Activated T-helper 17 cell treated with anti-CD3 and anti-CD28 coated beads, Interleukin-2, amount 50 U/mL, for 72 hours (primary cell): ENCODE results near the gene NUDT11. TPM values are rescaled to one million over a fixed set of nuclear protein-coding genes. Genes with fewer than 3 reads are reported as not detected.
"Not testable (repeated sequence)": the region's sequence is repeated elsewhere in the genome, so short reads cannot be mapped to it uniquely, and the experiment has no call there.

Experiments used
- ATAC-seq: fragments of 150-1000 bp; cut with Tn5 transposase; replicated peaks from 2 replicates; pipeline ENCODE4 v1.10.0; 2021; ENCODE audit warnings: mild to moderate bottlenecking, moderate library complexity
- H3K27ac Mint-ChIP-seq: one replicate; pipeline ENCODE4 v1.8.0; 2022; ENCODE audit warnings: mixed read lengths
- H3K27me3 Mint-ChIP-seq: one replicate; pipeline ENCODE4 v1.8.0; 2022; ENCODE audit warnings: mixed read lengths
- H3K36me3 Mint-ChIP-seq: one replicate; pipeline ENCODE4 v1.8.0; 2022; ENCODE audit warnings: low read depth, mild to moderate bottlenecking, mixed read lengths
- H3K4me1 Mint-ChIP-seq: one replicate; pipeline ENCODE4 v1.8.0; 2022; ENCODE audit warnings: mixed read lengths
- H3K4me3 Mint-ChIP-seq: one replicate; pipeline ENCODE4 v1.8.0; 2022; ENCODE audit warnings: mild to moderate bottlenecking, mixed read lengths
- H3K9me3 Mint-ChIP-seq: one replicate; pipeline ENCODE4 v1.8.0; 2022; ENCODE audit warnings: mixed read lengths
- total RNA-seq, 2 donors: library from RNA; stranded (reverse); gene quantifications; one replicate each; pipeline ENCODE4 v1.2.3, GENCODE V29; 2022

Gene NUDT11
- total RNA-seq = 1 to 10 TPM; 1.5 to 2.2 TPM

DNA sequence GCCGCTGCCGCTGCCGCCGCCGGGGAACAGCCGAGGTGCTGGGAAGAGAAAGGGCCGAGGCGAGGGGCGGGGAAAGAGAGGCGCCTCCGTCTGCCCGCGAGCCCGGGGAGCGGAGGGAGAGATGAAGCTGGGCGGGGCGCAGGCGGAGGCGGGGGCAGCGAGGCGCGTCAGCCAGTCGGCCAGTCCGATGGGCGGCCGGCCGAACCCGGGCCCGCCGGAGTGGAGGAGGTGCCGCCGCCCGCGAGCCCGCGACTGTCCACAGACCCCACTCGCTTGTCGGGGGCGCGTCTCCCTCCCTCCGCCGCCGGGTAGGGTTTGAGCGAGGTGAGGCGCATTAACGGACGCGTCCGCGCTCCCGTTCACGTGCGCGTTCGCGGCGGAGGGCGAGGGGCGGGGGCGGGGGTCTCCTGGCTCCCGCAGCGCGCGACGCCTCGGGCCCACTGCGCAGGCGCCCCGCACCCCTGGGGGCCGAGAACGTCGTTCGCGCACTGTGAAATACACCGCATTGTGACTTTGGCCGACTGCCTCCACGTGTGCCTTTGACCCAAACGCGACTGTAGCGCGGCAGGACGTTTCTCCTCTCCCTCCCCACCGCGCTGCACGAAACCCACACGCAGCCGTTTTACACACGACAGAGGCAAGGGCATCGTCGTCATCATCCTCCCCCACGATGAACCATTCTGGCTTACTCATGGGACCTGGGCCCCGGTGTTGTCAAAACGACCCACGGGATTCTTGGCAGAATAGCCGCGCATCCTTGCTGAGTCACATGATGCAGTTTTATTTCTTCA is at the start of gene NUDT11:
NUDT11 (minus strand) TSS at position 92 of the 791 bp plus-strand sequence. CDS start 148 bp downstream, outside the sequence.
- H3K4me3 Mint-ChIP-seq = peak within 1 kb of the TSS; percentile 83

DNA sequence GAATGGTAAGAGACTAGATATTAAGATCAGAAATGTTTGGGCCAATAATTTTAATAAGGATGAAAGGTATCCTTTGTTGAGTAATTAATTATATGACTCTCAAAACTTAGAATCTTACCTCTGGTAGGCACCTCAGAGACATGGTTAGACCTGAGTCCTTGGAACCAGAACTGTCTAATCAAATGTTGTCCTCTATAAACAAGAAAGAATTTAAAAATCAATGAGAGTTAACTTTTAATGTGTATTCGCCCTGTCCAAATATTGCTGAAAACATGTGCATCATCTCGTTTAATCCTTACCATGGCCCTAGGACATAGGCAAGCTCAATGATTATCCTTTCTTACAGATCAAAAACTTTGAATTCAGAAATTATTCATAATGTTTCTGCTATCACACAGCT is 24.0 kb upstream of the NUDT11 start:
- Mint-ChIP-seq H3K27ac (no peak overlapping the region), H3K4me3 (no peak overlapping the region), H3K27me3 (peaks cover 5% of the 10 kb centered on the region), H3K9me3 (no peaks in the 10 kb centered on the region), H3K36me3 (no peaks in the 10 kb centered on the region), H3K4me1 (no peaks in the 10 kb centered on the region)
- ATAC-seq = no peak

More for the DNA sequence above, at the start of gene NUDT11:
- peaks cover 5% of the 10 kb centered on the region for H3K27me3 Mint-ChIP-seq
- H3K9me3 Mint-ChIP-seq = no peaks in the 10 kb centered on the region
- H3K4me1 Mint-ChIP-seq = peaks cover 4% of the 10 kb centered on the region
- peak within 1 kb of the TSS; percentile 79 for H3K27ac Mint-ChIP-seq
- no peaks in the 10 kb centered on the region for H3K36me3 Mint-ChIP-seq
- peak; percentile 88 for ATAC-seq

DNA sequence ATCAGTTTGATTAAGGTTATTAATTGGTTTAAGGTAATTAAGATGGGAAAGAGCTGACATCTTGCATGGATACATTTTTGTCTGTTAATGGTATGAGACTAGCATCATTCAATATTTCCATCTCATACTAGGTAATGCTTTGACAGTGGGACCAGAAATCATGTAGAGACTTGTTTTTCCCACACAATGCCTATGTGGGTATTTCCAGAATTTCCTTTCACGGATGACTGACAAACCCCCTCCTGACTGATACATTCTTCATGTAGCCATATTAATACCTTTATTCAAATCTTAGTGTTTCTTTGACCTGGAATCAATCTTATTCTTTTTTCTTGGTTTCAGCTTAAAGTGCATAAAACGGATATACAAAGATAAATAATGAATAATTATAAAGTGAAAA is 22.7 kb upstream of the NUDT11 start:
- not testable (repeated sequence) for H3K36me3 Mint-ChIP-seq, H3K9me3 Mint-ChIP-seq, H3K4me1 Mint-ChIP-seq, H3K27me3 Mint-ChIP-seq, ATAC-seq, H3K27ac Mint-ChIP-seq, H3K4me3 Mint-ChIP-seq

DNA sequence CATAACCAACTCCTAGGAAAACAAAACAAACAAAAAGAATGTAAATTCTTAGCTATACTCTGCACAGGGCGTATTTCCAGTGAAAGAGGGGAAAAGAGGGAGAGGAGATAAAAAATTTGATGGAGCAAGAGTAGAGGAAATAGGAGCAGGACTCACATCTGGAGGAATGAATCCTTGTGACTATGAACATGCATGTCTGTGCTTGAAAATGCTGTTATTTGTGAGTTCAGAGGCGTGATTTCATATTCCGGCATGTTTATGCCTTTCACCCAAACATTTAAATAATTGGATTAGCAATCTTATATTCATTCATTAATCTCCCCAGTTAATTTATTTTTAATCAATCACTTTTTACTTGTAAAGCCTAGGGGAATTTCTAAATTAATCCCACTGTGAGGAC is 11.2 kb upstream of the NUDT11 start:
- Mint-ChIP-seq H3K9me3 (no peaks in the 10 kb centered on the region), H3K4me1 (no peaks in the 10 kb centered on the region), H3K4me3 (no peak overlapping the region), H3K36me3 (no peaks in the 10 kb centered on the region), H3K27me3 (no peaks in the 10 kb centered on the region), H3K27ac (no peak overlapping the region)
- no peak for ATAC-seq

DNA sequence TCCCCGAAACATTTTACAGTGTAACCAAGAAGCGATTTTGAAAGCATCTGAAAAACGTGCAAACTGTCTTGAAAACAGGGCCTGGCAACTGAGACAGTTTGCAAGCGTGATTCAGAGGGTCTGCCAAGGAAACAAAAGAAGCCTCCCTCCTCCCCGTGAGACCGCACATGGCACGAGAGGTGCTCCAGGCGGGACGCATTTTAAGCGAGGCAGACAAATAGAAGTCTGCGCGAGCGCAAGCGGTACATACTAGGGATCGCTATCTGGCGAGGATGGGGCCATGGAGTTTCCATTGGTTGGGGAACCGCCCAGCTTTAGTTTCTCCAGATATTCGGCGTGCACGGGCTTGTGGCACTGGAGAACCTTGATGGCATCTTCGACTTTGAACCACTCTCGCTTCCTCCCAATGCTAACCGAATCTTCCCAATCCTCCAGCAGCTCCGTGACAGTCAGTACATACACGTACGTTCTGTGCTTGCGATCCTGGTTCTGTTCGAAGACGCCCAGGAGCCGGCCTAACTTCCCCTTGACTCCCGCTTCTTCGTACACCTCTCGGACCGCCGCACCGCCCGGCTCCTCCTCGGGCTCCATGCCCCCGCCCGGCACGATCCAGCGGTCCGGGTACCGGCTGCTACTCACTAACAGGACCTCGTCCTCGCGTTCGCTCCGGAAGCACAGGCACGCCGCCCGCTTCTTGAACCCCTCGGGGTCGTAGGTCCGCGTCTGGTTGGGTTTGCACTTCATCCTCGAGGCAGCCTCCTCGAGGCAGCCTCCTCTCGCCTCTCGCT is 497 bp downstream of the NUDT11 start:
- not testable (repeated sequence) for H3K36me3 Mint-ChIP-seq, H3K4me1 Mint-ChIP-seq, H3K9me3 Mint-ChIP-seq, H3K27ac Mint-ChIP-seq, H3K27me3 Mint-ChIP-seq
- peak overlapping the region; percentile 83 for H3K4me3 Mint-ChIP-seq
- ATAC-seq = peak; percentile 43

DNA sequence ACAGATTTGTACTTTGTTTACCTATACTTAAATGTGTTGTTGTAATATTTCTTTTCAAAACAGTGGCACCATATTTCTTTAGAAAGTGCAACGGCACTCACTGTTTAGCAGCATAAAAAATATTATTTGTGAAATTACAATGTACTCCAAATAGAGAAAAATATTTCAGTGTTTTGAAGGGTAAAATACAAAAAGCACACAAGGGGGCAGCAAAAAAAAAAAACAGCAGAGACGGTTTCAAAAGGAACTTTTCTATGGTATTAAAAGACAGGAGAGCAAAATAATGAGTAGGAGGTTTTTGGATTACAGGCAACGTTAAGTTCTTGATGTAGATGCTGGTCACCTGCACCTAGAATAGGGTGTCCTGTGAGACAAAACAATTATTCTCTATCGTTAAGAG is 2.0 kb downstream of the NUDT11 start:
- Mint-ChIP-seq H3K9me3 (no peaks in the 10 kb centered on the region), H3K36me3 (no peaks in the 10 kb centered on the region), H3K27me3 (peaks cover 5% of the 10 kb centered on the region), H3K4me3 (peak overlapping the region; percentile 83), H3K27ac (no peak overlapping the region), H3K4me1 (peaks cover 4% of the 10 kb centered on the region)
- ATAC-seq = no peak

DNA sequence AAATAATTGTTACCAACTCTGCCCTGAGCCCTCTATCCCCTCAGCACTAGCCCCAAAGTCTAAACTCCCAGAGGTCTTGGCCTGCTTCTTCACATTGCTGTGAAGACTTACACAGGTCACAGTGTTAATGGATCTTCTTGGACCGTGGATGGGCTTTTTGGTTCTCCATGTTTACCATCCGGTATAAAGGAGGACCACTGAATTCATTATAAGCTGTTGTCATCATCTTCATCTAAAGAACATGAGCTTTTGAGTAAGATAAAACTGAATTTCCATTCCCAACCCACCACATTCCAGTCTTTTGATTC is 8.5 kb downstream of the NUDT11 start:
- H3K27ac Mint-ChIP-seq = no peak overlapping the region
- H3K4me3 Mint-ChIP-seq = no peak overlapping the region
- no peaks in the 10 kb centered on the region for H3K27me3 Mint-ChIP-seq
- ATAC-seq = no peak
- no peaks in the 10 kb centered on the region for H3K36me3 Mint-ChIP-seq
- no peaks in the 10 kb centered on the region for H3K4me1 Mint-ChIP-seq
- H3K9me3 Mint-ChIP-seq = no peaks in the 10 kb centered on the region

DNA sequence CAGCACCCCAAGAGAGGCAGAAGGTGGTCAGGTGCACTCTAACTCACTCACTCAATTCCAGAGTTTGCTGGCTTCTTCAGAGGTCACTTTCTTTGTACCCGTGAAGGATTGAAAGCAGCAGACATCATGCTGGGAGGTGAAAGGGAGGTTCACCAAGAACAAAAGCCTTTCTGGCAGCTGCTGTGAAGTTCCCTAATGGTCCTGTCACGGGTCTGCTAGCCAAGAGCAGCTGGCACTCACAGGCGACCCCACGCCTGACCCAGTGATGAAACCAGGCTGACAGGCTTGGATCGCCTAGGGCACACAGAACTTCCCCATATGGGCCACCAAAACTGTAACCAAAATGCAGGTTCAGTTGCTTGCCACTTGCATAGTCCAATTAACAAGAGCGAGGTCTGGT is 11.8 kb downstream of the NUDT11 start:
- H3K4me3 Mint-ChIP-seq = no peak overlapping the region
- no peaks in the 10 kb centered on the region for H3K36me3 Mint-ChIP-seq
- no peak for ATAC-seq
- H3K4me1 Mint-ChIP-seq = no peaks in the 10 kb centered on the region
- no peaks in the 10 kb centered on the region for H3K9me3 Mint-ChIP-seq
- no peak overlapping the region for H3K27ac Mint-ChIP-seq
- no peaks in the 10 kb centered on the region for H3K27me3 Mint-ChIP-seq

DNA sequence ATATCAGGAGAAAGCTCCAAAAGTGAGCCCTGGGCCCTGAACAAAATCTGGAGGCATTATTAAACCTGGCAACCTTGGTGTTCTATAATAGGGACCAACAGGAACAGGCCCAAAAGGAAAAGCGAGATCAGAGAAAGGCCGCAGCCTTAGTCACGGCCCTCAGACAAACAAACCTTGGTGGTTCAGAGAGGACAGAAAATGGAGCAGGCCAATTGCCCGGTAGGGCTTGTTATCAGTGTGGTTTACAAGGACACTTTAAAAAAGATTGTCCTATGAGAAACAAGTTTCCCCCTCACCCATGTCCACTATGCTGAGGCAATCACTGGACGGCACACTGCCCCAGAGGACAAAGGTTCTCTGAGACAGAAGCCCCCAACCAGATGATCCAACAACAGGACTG is 14.0 kb downstream of the NUDT11 start:
- H3K4me1 Mint-ChIP-seq, H3K36me3 Mint-ChIP-seq, H3K27ac Mint-ChIP-seq, H3K27me3 Mint-ChIP-seq, ATAC-seq, H3K9me3 Mint-ChIP-seq, H3K4me3 Mint-ChIP-seq: not testable (repeated sequence)

DNA sequence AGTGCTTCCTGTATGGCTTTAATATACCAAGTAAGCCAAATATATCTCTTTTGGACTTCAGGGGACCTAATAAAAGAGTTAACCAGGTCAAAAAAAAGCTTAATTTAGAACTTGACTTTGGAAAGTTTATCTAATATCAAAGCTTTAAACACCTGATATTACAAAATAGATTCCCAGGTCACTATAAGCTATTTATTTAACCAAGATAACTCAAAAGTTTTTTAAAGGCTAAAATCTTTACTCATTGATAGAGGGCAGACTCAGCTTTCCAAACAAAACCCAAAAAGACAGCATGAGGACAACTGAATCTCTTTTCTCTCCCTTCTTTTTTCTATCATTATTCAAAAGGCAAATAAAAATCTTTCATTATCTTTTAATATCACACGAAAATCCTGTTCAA is 19.5 kb downstream of the NUDT11 start:
- Mint-ChIP-seq H3K27me3 (no peaks in the 10 kb centered on the region), H3K36me3 (no peaks in the 10 kb centered on the region), H3K4me1 (no peaks in the 10 kb centered on the region), H3K4me3 (no peak overlapping the region), H3K27ac (no peak overlapping the region), H3K9me3 (no peaks in the 10 kb centered on the region)
- no peak for ATAC-seq

DNA sequence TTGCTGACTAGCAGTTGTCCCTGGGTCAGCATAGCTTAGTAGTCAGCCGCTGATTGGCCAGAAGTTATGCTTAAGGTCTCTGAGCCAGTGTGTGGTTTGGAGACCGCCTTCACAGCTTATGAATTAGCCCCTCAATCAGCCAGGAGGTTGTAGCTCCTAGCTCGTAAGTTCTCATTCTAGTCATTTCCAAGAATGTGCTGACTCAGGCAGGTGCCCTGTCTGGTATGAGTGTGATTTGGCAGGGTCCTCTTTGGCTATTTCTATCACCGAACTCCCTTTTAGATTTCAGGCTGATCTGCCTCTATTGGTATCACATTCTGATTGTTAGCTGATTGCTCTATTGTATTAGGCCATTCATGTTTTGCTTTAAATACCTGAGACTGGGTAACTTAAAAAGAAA is 33.1 kb downstream of the NUDT11 start:
- no peaks in the 10 kb centered on the region for H3K36me3 Mint-ChIP-seq
- no peak for ATAC-seq

DNA sequence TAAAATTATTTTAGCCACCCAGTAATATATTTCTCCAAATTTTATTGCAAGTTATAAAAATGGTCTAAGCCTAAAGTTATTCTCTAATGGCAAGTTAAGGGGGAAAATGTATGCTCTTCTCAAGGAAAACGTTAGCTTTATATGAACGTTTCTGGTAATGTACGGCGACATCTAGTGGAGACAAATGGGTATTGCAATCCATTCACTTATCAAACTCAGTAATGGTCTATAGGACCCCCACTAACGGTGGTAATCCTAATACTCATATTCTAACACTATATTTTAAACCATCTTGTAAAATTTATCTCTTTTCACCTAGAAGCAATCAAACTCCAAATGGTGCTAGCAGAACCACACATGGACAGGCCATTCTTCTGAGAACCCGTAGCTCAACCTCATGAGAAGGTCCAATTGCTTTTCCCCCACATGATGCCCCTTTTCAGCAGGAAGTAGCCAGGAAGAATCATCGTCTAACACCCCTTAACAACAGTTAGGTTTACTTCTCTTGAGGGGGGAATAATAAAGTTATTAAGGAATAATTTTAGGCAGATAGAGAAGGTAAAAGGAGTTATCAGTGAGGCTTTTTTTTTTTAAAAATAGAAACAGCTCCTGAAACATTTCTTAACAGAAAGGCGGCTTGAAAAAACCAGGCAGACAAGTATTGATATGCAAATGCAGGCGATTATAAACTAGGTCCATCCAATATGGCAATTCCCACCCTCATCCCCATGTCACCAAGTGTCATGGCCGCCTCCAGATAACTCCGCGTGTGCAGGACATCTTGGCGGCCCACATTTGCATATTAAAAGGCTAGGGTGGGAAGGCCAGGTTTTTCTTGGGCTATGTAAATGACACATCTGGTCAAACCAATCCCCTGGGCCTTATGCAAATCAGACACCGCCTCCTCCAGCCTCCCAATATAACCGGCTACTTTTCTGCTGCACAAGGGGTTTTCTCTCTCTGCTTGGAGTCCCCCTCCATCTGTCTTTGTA is 35.0 kb downstream of the NUDT11 start:
- ATAC-seq = no peak
- Mint-ChIP-seq H3K36me3 (no peaks in the 10 kb centered on the region), H3K27me3 (no peaks in the 10 kb centered on the region), H3K9me3 (no peaks in the 10 kb centered on the region), H3K4me1 (no peaks in the 10 kb centered on the region), H3K27ac (no peak overlapping the region), H3K4me3 (no peak overlapping the region)

More for the DNA sequence above, 33.1 kb downstream of the NUDT11 start:
- no peaks in the 10 kb centered on the region for H3K27me3 Mint-ChIP-seq
- H3K9me3 Mint-ChIP-seq = no peaks in the 10 kb centered on the region
- H3K27ac Mint-ChIP-seq = no peak overlapping the region
- no peaks in the 10 kb centered on the region for H3K4me1 Mint-ChIP-seq
- H3K4me3 Mint-ChIP-seq = no peak overlapping the region

DNA sequence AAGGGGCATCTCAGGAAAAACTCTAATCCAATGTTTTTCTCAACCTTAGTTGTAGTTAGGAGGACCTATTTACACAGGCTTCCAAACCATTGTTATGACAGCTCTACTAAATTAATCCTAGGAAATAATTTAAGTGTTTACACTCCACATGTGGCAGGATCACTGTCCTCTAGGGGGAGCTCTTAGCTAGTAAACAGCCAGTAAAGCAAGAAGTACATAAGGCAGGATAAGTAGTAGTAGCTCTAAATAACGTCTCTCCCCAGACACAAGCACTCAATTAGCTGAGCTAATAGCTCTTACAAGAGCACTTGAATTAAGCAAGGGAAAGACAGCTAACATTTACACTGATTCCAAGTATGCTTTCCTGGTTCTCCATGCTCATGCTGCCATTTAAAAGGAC is 37.3 kb downstream of the NUDT11 start:
- no peaks in the 10 kb centered on the region for H3K4me1 Mint-ChIP-seq
- no peak overlapping the region for H3K4me3 Mint-ChIP-seq
- no peak overlapping the region for H3K27ac Mint-ChIP-seq
- H3K27me3 Mint-ChIP-seq = no peaks in the 10 kb centered on the region
- no peak for ATAC-seq
- H3K9me3 Mint-ChIP-seq = no peaks in the 10 kb centered on the region
- H3K36me3 Mint-ChIP-seq = no peaks in the 10 kb centered on the region

DNA sequence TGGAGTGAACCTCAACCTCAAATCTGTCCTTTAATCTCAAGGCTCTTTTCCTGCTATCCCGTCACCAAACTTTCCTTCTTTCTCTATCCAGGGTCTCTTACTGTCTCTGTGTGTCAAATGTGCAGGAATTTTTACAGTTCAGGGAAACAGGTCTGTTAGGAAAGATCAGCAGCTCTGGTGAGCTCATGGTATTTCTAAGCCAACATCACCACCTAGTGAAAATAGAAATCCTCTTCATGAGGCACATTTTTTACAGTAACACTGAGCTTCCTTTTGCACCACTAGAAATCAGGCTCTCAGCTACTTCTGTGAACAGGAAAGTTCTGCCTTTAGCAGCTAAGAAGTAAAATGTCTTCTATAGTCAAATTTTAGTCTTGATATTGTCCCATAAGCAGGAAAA is 39.6 kb downstream of the NUDT11 start:
- Mint-ChIP-seq H3K36me3 (no peaks in the 10 kb centered on the region), H3K27ac (no peak overlapping the region), H3K4me1 (no peaks in the 10 kb centered on the region), H3K4me3 (no peak overlapping the region), H3K27me3 (no peaks in the 10 kb centered on the region), H3K9me3 (no peaks in the 10 kb centered on the region)
- ATAC-seq = no peak
